CD4-positive, alpha-beta T cell treated with Interleukin-15 for 1 hour (primary cell): ENCODE results near the gene RAI1.
"Not testable (repeated sequence)": the region's sequence is repeated elsewhere in the genome, so short reads cannot be mapped to it uniquely, and the experiment has no call there.

Source experiments
- DNase-seq: peaks from one replicate; pipeline ENCODE4 v3.0.0-alpha.2; 2020

RAI1 gene

DNA sequence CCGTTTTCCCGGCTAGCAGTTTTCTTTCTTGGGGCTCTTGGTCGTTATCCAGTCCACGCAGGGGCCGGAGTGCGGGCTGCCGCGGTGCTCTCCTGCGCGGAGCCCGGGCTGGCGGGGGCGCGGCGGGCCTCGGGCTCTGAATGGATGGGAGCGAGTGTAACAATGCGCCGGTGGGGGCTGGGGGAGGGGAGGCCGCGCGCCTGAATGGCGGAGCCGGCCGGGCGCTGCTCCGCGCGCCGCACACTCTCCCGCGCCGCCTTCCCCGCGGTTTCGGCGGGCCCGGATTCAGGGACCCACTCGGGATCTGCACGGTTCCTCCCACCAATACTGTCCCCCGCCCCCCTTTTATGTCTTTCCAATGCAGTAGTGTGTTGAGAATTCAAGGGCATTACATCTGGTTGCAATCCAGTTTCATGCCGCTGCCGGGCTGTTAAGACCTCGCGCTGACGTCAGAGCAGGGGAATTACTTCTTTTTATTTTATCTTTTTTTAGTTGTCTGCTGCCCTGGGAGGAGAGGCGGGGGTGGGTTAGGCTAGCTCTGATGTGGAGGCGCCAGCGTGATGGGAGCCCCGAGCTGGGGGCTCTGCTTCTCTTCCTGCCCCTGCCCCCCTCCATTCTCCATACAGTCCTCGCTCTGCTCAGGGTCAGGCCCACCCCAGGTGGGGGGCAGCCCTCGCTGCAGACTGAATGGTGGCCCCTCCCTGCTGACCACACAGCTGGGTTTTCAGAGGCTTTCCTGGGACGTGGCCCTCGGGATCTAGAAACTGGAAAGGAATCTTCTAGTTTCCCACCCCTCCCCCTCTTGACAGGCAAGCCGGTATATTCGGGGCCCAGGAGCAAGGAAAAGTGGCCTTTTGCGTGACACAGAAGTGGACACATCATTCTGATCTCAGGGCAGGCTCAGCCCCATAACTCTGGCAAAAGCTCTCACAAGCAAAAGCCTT lies 1.8 kb downstream of the RAI1 start:
- peak; percentile 81 for DNase-seq

DNA sequence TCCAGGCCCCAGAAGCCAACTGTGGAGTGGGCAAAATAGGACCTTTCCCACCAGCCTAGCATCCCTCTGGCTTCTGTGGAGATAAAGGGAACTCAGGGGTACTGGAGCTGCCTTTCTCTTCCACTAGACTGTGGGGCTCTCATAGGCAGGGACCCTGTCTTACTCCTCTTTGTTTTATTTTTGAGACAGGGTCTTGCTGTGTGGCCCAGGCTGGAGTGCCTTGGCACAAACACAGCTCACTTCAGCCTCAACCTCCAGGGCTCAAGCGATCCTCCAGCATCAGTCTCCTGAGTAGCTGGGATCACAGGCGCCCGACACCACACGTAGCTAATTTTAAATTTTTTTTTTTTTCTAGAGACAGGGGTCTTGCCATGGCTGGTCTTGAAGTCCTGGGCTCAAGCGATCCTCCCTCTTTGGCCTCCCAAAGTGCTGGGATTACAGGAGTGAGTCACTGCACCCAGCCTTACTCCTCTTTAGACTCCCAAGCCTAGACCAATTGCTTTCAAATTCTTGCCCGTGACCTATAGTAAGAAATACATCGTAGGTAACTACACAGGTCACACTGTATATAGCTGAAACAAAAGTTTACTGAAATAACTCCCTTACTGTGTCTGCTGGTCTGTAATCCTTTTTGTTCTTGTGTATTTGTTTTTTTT lies 2.6 kb downstream of the RAI1 start:
- no peak for DNase-seq

DNA sequence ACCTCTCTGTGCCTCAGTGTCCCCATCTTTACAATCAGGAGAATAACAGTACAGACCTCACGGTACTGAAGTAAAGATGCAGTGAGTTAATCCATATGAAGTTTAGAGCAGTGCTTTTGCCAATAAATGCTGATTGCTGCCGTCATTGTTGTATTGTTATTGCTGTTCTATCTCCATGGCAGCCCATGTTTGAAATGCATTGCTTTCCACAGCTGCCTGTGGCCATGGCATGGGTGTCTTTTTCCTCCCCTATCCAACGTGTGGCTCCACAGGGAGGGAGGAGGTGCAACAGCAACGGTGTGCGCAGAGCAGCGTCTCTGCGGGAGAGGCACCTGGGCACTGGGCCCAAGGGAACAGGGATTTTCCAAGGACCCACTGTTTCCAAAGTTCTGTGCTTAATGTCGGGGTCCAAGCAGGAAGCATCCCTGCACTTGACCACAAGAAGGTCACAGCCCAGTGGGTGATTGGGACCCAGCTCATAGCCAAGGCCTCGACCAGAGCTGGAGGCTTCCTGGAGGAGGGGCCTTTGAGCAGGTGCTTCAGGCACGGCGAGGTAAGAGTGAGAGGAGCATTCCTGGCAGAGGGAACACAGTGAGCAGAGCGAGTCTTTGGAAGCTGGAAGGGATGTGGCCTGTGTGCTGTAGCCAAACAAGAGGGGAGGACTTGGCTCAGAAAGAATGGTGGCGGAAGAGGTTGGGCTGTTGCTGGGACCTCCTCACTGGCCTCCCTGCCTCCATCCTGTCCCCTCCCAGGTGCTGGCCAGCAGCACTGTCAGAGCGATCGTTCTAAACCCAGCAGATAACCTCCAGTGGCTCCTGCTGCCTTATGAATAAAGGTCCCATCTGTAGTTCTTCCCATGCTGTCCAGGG lies 3.9 kb downstream of the RAI1 start:
- no peak for DNase-seq

DNA sequence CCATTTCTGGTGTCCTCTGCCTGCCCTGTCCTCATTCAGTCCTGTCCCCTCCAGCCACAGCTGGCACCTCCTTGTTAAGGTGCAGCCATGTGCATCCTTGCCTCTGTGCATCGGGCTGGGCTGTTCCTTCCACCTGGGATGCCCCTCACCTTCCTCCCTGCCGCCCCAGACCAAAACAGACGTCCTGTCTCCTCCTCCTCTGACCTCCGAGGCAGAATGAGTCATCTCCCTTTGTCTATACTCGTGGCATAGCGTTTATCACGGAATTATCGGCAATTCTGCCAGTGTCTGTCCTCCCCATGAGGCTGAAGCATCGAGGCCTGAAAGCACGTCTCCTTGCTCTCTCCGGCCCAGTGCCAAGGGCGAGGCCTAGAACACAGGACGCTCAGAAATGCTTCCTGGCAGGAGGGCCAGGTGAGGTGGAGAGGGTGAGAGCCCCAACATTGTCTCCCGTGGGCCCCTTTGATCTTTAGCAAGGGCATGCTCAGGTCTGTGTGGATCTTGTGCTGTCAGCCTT lies 4.6 kb downstream of the RAI1 start:
- DNase-seq, result no peak

DNA sequence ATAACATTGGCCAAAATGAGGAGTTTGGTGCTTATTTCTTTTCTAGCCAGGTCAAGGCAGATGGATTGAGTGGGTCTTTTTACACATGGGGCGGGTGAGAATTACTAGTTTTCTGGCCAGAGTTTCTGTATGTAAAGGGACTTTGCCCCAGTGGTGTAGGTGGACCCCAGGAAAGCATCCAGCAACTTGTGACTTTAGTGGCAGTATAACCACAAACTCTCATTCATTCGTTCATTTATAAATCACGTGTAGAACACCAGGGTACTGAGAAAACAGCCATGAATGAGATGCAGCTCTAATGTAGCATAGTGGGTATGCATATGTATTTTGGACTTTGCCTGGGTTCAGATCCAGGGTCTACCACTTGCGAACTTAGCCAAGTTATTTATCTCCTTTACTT lies 8.1 kb downstream of the RAI1 start:
- DNase-seq, result no peak

GRCh38 chr17:17690233-17690632 lies 9.0 kb downstream of the RAI1 start:
- DNase-seq, result not testable (repeated sequence)

DNA sequence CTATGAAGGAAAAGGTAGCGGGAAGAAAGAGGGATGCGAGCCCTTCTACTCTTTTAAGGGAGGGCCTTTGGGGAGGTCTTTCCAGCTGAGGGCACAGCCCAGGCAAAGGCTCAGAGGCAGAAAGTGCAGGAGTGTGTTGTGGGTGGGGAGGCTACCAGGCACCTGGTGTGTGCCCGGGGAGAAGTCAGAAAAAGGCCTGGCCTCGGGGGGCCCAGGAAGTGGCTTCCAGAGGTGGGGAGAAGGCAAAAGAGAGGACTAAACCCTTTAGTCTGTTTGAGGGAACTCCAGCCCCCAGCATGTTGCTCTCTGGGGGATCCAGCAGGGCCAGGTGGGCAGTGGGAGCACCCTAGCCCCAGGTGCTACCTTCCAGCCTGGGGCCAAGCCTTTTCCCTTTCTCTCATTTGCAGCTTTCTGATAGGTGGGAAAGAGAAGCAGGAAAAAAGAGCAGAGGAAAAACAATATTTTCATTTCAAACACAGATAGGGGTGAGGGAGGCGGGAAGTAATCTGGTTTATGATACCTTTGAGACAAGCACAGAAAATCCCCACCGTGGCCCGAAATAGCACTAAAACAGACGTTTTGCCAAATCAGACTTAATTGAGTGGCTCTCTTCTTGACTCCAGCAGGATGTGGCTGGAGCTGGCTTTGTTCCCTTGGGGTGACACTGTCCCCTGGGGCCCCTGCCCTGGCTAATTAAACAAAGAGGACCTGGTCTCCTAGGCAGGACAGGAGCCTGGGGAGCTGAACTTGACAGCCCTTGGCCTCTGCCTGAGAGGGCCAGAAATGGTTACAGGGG lies 10.4 kb downstream of the RAI1 start:
- DNase-seq, result no peak

DNA sequence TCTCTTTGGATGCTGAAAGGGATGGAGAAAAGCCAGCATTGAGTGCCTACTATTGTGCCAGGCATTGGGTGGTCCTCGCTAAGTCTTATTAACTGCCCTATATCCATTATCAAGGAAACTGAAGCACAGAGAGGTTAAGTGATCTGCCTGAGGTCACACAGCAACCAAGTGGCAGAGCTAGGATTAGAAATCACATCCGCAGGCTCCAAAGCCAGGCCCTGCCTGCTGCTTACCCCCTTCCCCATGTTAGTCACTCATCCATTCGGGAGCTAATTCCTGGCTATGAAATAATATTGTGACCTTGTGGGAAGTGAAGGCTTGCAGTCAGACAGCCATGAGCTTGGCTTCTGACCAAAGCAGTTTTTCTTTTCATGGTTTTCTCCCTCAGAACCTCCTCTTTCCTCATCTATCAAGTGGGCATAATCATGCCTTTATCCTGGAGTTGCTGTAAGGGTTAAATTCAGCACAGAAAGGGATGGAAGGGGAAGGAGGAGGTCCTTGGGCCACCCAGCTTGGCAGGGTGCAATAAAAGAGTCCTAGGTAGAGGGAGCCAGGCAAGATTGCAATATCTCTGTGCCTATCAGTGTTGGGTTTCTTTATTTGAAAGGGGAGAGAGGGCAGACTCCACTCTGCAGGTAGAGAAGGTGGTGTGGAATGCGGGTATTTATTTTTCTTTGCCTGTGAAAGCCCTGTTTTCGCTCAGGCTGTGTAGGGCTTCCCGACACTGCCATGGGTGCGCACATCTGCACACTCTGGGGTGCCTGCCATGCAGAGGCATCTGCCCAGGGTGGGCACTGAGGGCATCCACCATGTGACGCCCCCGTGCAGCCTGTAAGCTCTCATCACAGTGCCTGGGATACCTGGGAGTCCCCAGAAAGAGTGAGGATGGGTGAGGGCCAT lies 11.3 kb downstream of the RAI1 start:
- no peak for DNase-seq

GRCh38 chr17:17693253-17694168 lies 12.3 kb downstream of the RAI1 start:
- DNase-seq, result no peak

DNA sequence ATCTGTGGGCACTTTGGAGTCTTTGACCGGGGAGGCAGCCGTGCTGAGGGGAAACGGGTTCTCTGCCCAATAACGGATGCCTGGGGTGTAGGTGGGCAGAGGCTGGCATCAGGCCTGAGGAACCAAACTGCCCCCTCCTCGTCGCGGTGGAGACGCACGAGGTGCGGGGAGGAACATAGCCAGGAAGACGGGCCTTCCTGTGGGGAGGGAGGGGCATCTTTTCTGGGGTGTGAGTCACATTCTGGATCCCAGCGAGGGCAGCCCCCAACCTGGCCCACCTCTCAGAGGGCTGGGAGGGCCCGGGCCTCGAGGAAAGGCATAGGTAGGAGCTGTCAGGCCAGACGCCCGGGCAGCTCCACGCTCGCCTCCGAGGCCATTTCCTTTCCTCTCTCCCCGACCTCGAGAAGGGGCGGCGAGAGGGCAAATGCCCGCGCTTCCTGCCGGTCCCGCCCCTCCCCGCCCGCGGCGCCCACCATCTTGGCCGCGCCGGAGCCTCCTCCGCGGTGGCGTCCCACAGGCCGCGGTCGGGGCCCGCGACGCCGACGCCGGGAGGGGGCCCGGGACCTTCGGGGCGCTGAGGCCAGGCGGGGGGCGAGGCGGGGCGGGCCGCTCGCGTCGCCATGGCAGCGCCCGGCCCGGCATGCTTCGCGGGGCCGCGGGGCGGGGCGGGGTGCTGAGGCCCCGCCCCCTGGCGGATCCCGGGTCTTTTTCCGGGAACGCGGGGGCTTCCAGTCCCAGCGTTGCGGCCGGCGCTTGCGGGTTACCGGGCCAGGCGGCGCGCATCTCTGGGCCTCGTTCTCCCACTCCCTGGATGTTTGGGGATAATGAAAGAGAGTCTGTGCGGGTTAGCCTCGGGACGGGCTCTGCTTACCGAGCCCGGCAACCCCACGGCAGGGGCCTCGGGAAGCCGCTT lies 13.2 kb downstream of the RAI1 start:
- DNase-seq, result peak; percentile 79

- DNase-seq, result no peak
Measured at GRCh38 chr17:17696085-17696484, 14.8 kb downstream of the RAI1 start.

DNA sequence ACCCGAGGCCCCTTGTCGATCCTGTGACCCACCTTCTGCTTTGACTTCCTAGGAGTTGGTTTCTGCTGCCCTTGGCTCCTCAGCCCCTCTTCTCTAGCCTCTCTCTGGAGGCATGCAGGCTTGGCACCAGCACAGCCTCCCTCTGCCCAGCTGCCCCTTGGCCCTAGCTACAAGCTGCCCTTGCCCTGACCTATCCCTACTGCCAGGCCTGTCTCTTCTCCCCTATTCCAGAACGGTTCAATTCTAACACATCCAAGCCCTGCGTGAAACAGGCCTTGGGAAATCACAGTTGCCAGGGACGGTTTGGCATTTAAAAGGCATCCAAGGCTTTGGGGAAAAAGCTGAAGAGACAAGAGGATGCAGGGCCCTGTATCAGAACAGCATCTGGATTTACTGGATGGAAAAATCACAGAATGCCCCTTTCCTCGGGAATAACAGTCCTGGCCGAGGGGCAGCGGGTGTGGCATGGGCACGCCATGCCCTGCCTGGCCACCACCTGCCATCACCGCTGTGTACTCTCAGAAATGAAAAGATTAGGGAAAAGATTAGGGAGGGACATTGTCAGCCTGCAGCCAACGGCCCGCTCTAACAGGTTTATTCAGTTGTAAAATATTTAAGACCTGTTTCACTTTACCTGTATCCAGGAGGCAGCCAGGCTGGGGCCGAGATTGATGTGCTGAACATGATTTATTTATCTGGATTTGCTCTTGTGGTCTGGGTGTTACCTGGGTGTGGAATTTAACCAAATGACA lies 15.8 kb downstream of the RAI1 start:
- no peak for DNase-seq

GRCh38 chr17:17698371-17698770 lies 17.1 kb downstream of the RAI1 start:
- no peak for DNase-seq

- no peak for DNase-seq
Measured at GRCh38 chr17:17698869-17699351, 17.7 kb downstream of the RAI1 start.

DNA sequence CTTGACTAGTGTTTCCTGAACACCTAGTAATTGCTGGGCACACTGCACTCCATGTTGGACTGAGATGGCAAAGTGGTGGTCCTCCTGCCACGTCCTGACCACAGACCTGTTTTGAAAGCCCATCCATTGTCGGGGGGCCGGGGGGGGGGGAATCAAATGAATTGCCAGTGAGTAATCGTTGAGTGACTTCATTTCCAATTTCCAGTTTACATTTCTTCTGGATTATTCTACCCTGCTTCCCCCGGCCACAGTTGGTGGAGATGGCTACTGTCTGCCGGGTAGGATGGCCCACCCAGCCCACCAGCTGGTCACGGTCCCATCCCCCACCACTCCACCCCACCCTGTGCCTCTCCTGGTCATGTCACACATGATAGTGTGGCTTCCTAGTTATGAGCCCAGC lies 18.2 kb downstream of the RAI1 start:
- no peak for DNase-seq

- DNase-seq, result no peak
Measured at GRCh38 chr17:17700251-17700969, 19.2 kb downstream of the RAI1 start.

DNA sequence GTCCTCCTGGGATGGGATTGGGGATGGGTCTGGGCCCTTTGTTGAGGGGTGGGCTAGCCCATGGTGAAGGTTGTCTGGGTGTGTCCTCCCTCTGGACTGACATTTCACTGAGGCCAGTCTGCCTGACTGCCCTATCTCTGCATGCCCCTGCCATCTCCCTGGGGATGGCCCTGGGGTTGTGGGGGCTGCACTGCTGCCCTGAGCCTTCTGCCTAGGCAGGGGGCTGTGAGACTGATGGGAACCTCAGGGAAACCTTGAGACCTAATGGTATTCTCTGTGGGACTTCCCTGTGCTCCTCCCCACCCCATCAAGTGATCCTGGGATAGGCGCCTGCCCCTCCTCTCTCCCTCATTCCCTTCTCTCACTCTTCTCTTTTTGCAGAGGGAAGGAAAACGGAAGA lies 19.9 kb downstream of the RAI1 start:
- DNase-seq, result no peak
